Measurements from ENCODE around the gene DCAF8L2.

DCAF8L2 gene

GRCh38 chrX:27731962-27732361 lies 141.8 kb downstream of the DCAF8L2 start:
- Histone ChIP-seq H3K36me3 (ENCODE audit: control insufficient read depth in 2 of 2, insufficient read depth in 1 of 2, low read length in 2 of 2) (no peaks in the 10 kb centered on the region), H3K4me3 (ENCODE audit: low read depth, low read length) (no peak overlapping the region), H3K4me1 (ENCODE audit: control insufficient read depth, insufficient read depth, low read length) (no peaks in the 10 kb centered on the region), H3K9me3 (ENCODE audit: control insufficient read depth, insufficient read depth, low read depth, low read length) (no peaks in the 10 kb centered on the region), H3K27ac (ENCODE audit: extremely low read depth, low read depth, low read length) (no peak overlapping the region)
- ChIA-PET POLR2A (no interaction called here), CTCF (no interaction called here)
- TF ChIP-seq CTCF (tag by site-specific recombination; IDR thresholded peaks at IDR 0.05) (no peak), ZNF645 (tag by site-specific recombination; IDR thresholded peaks at IDR 0.05) (no peak), ZNF530 (tag by site-specific recombination; IDR thresholded peaks at IDR 0.05; ENCODE audit: low read depth) (no peak), ZNF2 (tag by site-specific recombination; IDR thresholded peaks at IDR 0.05) (no peak), BCL11A (tag by site-specific recombination; IDR thresholded peaks at IDR 0.05; ENCODE audit: low read depth) (no peak), HOXD13 (CRISPR knock-in tag; IDR thresholded peaks at IDR 0.05; ENCODE audit: borderline replicate concordance) (no peak), REPIN1 (tag by site-specific recombination; IDR thresholded peaks at IDR 0.05; ENCODE audit: low read depth) (no peak), ZNF24 (tag by site-specific recombination; IDR thresholded peaks at IDR 0.05) (no peak), ZNF16 (tag by site-specific recombination; IDR thresholded peaks at IDR 0.05; ENCODE audit: low read depth) (no peak)

- H3K27ac ChIP-seq (ENCODE audit: extremely low read depth, low read depth, low read length), result no peak overlapping the region
- no peak for TF ChIP-seq ZNF211 (tag by site-specific recombination; IDR thresholded peaks at IDR 0.05; ENCODE audit: low read depth)
- no peak for TF ChIP-seq BCL6B (tag by site-specific recombination; IDR thresholded peaks at IDR 0.05)
- TF ChIP-seq TCF7L2 (IDR thresholded peaks at IDR 0.05; ENCODE audit: borderline replicate concordance, low read depth, low read length), result no peak
- no peak for TF ChIP-seq ZNF394 (tag by site-specific recombination; IDR thresholded peaks at IDR 0.05; ENCODE audit: borderline replicate concordance)
- TF ChIP-seq ZNF114 (tag by site-specific recombination; IDR thresholded peaks at IDR 0.05), result no peak
- no peak for TF ChIP-seq ZNF26 (tag by site-specific recombination; IDR thresholded peaks at IDR 0.05)
- no peak for TF ChIP-seq ZNF704 (tag by site-specific recombination; IDR thresholded peaks at IDR 0.05)
- no peak for TF ChIP-seq HOXA7 (CRISPR knock-in tag; IDR thresholded peaks at IDR 0.05; ENCODE audit: borderline replicate concordance)
- no peak for TF ChIP-seq ZNF133 (tag by site-specific recombination; IDR thresholded peaks at IDR 0.05)
- ChIA-PET CTCF (no interaction called here), POLR2A (no interaction called here)
- H3K9me3 ChIP-seq (ENCODE audit: control insufficient read depth, insufficient read depth, low read depth, low read length), result no peaks in the 10 kb centered on the region
- H3K4me1 ChIP-seq (ENCODE audit: control insufficient read depth, insufficient read depth, low read length), result no peaks in the 10 kb centered on the region
- H3K4me3 ChIP-seq (ENCODE audit: low read depth, low read length), result no peak overlapping the region
- no peaks in the 10 kb centered on the region for H3K36me3 ChIP-seq (ENCODE audit: control insufficient read depth in 2 of 2, insufficient read depth in 1 of 2, low read length in 2 of 2)
These were observed 145.8 kb downstream of the DCAF8L2 start for GRCh38 chrX:27735914-27736313.

All from HEK293 (cell line).